Mononuclear cell (primary cell): Measurements from ENCODE around the gene SFMBT2. TPM values are rescaled to one million over a fixed set of nuclear protein-coding genes. Genes with fewer than 3 reads are reported as not detected.

Source experiments
- H3K27me3 ChIP-seq: 2 replicates; pipeline ENCODE4 v1.6.0; 2011; ENCODE audit warnings: low read length, control low read depth; ENCODE audit not compliant: insufficient read depth
- H3K4me1 ChIP-seq: 2 replicates; pipeline ENCODE4 v1.5.1; 2011; ENCODE audit warnings: mild to moderate bottlenecking, low read length, control low read depth; ENCODE audit not compliant: insufficient read depth
- H3K4me3 ChIP-seq: 2 replicates; pipeline ENCODE4 v1.5.1; 2011; ENCODE audit warnings: mild to moderate bottlenecking, low read length, moderate library complexity
- H3K9me3 ChIP-seq: 2 replicates; pipeline ENCODE4 v1.5.1; 2011; ENCODE audit warnings: low read depth, mild to moderate bottlenecking, control low read depth, low read length
- total RNA-seq: library from RNA; depleted of rRNA; stranded (reverse); fragments of >200 nt; gene quantifications from one replicate; pipeline ENCODE4 v1.2.3, GENCODE V29; 2012

Gene SFMBT2
- total RNA-seq, 1 donor, result 22.8 TPM

GRCh38 chr10:7374795-7375194 is 36.0 kb downstream of the SFMBT2 start:
- no peaks in the 10 kb centered on the region for H3K4me1 ChIP-seq
- H3K9me3 ChIP-seq, result no peaks in the 10 kb centered on the region
- H3K27me3 ChIP-seq, result no peaks in the 10 kb centered on the region
- no peak overlapping the region for H3K4me3 ChIP-seq

DNA sequence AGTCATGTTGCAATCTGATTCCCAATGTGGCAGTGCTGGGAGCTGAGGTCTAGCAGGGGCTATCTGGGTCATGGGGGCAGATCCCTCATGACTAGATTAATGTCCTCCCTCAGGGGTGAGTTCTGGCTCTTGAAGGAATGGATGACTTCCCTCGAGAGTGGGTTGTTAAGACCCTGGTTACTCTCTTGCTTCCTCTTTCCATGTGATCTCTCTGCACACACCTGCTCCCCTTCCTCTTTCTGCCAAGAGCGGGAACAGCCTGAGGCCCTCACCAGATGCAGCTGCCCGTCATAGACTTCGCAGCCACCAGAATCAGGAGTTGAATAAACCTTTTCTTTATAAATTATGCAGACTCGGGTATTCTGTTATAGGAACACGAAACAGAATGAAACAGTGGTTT is 37.8 kb downstream of the SFMBT2 start:
- no peaks in the 10 kb centered on the region for H3K27me3 ChIP-seq
- H3K4me3 ChIP-seq, result no peak overlapping the region
- no peaks in the 10 kb centered on the region for H3K4me1 ChIP-seq
- H3K9me3 ChIP-seq, result no peaks in the 10 kb centered on the region

DNA sequence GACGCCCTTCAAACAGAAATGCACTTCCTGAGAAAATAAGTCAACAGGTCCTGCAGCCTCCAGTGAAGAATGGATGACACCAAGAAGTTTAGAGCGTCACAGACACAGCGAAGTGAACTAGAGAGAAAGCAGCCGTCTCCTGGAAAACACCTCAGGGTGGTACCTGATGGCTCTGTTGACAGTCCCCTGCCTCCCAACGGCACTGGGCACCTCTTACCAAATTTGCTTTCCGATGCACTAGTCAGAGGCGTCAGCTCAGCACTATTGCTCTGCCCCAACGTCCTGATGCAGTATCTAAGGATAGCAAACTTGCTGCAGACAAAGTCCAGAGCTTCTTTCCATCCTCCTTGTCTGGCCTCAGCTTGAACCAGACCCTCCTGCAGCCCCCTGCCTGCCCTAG is 38.3 kb downstream of the SFMBT2 start:
- Histone ChIP-seq H3K4me3 (no peak overlapping the region), H3K4me1 (no peaks in the 10 kb centered on the region), H3K9me3 (no peaks in the 10 kb centered on the region), H3K27me3 (no peaks in the 10 kb centered on the region)

GRCh38 chr10:7370511-7370910 is 40.3 kb downstream of the SFMBT2 start:
- Histone ChIP-seq H3K4me3 (no peak overlapping the region), H3K9me3 (no peaks in the 10 kb centered on the region), H3K4me1 (no peaks in the 10 kb centered on the region), H3K27me3 (no peaks in the 10 kb centered on the region)

GRCh38 chr10:7365027-7365745 is 45.6 kb downstream of the SFMBT2 start:
- H3K27me3 ChIP-seq, result no peaks in the 10 kb centered on the region
- H3K4me3 ChIP-seq, result no peak overlapping the region
- no peaks in the 10 kb centered on the region for H3K9me3 ChIP-seq
- no peaks in the 10 kb centered on the region for H3K4me1 ChIP-seq

GRCh38 chr10:7364474-7364873 is 46.4 kb downstream of the SFMBT2 start:
- Histone ChIP-seq H3K9me3 (no peaks in the 10 kb centered on the region), H3K4me3 (no peak overlapping the region), H3K4me1 (no peaks in the 10 kb centered on the region), H3K27me3 (no peaks in the 10 kb centered on the region)

DNA sequence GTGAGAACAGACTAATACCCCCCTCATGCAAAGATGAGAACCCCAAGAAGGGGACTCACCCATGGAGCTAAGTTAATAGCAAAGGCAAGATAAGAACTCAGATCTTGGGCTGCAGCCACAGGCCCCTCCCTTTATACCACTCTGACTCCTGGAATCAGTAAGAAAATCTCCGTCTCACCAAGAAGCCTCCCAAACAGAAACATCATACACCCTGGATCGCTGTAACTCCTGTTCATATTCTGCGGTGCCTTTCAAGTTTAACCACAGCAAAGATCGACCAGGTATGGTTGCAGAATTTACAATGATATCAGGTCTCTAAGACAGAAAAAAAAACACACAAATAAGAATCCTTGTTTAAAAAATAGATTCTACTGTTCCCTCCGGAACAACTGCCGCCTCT is 47.1 kb downstream of the SFMBT2 start:
- no peaks in the 10 kb centered on the region for H3K4me1 ChIP-seq
- H3K27me3 ChIP-seq, result no peaks in the 10 kb centered on the region
- H3K9me3 ChIP-seq, result no peaks in the 10 kb centered on the region
- H3K4me3 ChIP-seq, result no peak overlapping the region

- no peaks in the 10 kb centered on the region for H3K4me1 ChIP-seq
- no peaks in the 10 kb centered on the region for H3K9me3 ChIP-seq
- no peaks in the 10 kb centered on the region for H3K27me3 ChIP-seq
- H3K4me3 ChIP-seq, result no peak overlapping the region
Measured at GRCh38 chr10:7362471-7362870, 48.4 kb downstream of the SFMBT2 start.

DNA sequence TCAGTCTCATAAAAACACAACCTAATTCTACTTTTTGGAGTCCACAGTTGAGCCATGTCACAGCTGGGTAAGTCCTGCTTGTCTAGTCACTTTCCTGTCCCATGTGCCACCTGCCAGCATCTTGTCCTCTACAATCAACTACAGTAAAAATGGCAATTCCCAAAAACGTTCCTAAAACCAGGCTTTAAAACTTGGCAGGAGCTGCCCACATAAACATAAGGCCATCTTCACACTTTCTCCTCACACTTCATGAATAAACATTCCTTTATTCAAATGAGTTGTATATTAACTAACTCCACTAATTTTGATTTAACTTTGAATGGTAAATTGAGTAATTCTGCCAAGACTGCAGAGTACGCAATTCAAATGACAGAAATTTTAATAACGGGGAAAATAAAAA is 49.5 kb downstream of the SFMBT2 start:
- no peaks in the 10 kb centered on the region for H3K4me1 ChIP-seq

DNA sequence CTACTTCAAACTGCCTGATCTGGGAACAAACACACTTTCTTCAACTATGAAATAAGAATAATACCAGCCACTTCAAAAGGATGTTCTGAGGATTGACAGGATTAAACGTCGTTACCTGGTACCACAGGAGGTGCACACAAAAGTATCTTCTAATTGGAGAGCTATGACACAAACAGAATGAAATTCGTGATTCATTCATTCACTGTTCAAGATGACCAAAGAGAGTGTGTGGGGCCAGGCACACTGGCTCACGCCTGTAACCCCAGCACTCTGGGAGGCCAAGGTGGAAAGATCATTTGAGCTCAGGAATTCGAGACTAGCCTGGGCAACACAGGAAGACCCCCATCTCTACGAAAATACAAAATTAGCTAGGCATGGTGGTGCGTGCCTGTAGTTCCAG is 50.9 kb downstream of the SFMBT2 start:
- Histone ChIP-seq H3K4me3 (no peak overlapping the region), H3K9me3 (no peaks in the 10 kb centered on the region), H3K27me3 (no peaks in the 10 kb centered on the region), H3K4me1 (no peaks in the 10 kb centered on the region)

More for the DNA sequence above, 49.5 kb downstream of the SFMBT2 start:
- H3K9me3 ChIP-seq, result no peaks in the 10 kb centered on the region
- no peaks in the 10 kb centered on the region for H3K27me3 ChIP-seq
- no peak overlapping the region for H3K4me3 ChIP-seq

DNA sequence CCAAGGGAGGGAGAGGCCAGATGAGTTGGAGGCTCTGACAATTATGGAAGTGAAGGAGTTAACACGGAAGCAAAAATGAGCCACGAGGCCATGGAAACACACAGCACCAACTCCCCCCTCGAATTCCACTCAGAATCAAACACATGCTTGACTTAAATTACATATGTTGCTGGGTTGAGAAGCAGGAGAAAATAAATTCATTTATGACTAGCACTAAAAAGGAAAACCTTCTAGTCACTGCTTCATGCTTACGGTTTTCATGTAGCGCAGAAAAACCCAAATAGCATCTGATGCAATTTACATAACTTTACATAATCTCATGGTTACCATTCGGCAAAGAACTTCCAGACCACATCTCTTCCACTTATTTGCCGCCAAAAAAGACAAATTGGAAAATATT is 51.5 kb downstream of the SFMBT2 start:
- H3K27me3 ChIP-seq, result no peaks in the 10 kb centered on the region
- no peaks in the 10 kb centered on the region for H3K9me3 ChIP-seq
- no peaks in the 10 kb centered on the region for H3K4me1 ChIP-seq
- no peak overlapping the region for H3K4me3 ChIP-seq

GRCh38 chr10:7357193-7357592 is 53.6 kb downstream of the SFMBT2 start:
- H3K4me3 ChIP-seq, result no peak overlapping the region
- no peaks in the 10 kb centered on the region for H3K4me1 ChIP-seq
- H3K27me3 ChIP-seq, result no peaks in the 10 kb centered on the region
- no peaks in the 10 kb centered on the region for H3K9me3 ChIP-seq

DNA sequence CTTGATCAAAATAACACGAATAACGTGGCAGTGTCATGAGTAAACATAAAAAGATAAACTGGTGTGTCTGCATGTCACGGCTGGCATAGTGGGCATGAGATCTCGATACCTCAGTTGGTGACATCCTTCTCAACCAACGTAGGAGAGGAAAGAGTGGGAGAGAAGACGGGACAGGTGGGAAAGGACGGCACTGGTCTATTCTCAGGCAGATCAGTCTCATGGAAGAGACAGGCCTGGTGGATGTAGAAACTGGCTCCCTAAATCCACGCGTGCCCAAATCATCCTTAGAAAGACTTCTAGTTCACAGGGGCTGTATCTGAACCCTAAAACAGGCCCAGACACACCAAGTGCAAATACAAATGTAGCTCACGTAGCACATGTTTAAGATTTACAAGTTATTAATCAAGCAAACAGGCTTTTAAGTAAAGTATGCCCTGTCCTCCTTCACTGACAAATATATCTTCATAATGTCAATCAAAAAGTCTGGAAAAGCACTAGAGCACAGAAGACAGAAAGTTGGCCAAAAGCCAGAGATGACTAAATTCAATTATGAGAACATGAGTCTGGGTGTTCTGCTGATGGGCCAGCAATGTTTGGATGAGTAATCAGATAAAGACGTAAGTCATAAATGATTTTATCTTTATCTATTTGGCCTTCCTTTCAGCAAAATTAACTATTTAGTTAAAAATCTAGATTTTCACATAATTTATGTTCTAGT is 56.3 kb downstream of the SFMBT2 start:
- Histone ChIP-seq H3K27me3 (no peaks in the 10 kb centered on the region), H3K9me3 (no peaks in the 10 kb centered on the region), H3K4me3 (no peak overlapping the region), H3K4me1 (no peaks in the 10 kb centered on the region)

DNA sequence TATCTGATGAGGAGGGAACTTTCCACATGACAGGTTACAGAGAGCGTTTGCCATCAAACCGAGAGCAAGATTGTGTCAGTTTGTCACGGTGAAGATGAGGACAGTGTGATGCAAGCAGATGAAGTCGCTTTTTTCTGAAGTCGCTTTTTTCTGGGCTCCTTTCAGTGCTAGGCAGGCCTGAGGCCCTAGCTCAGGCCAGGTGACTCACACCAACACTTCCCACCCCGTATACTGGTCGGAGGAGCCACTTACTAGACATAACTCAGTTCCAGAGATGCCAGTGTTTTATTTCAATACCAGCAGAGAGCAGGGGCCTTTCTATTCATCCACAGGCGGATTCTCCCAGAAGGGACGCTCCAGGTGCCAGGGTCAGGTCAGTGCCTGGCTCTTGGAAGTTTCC is 58.9 kb downstream of the SFMBT2 start:
- Histone ChIP-seq H3K4me1 (no peaks in the 10 kb centered on the region), H3K9me3 (no peaks in the 10 kb centered on the region), H3K27me3 (no peaks in the 10 kb centered on the region), H3K4me3 (no peak overlapping the region)

GRCh38 chr10:7350541-7351195 is 60.2 kb downstream of the SFMBT2 start:
- H3K9me3 ChIP-seq, result no peaks in the 10 kb centered on the region
- no peak overlapping the region for H3K4me3 ChIP-seq
- H3K4me1 ChIP-seq, result no peaks in the 10 kb centered on the region
- H3K27me3 ChIP-seq, result no peaks in the 10 kb centered on the region
